ENCODE results near the gene PPIL6.

Gene PPIL6

DNA sequence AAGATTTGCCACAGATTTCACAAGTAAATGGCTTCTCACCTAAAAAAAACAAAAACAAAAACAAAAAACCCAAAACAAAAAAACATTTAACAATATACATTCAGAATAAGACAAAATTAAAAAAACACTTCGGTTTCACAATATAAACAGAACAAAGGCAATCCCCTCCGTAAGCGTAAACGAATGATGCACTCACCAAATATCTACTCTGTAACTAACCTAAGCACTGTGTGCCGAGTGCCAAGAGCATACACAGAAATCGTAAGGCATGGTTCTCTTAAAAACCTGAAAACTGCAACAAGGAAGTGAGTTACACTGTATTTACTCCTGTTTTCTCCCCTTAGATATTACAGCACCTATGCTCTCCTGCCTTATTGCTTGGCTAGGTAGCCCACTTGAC, 27.3 kb upstream of the PPIL6 start:
- Histone ChIP-seq H3F3A (ENCODE audit: control insufficient read depth, insufficient read depth) (peaks cover 1% of the 10 kb centered on the region; the same call in 1 of the 2 replicates), H4K20me1 (ENCODE audit: control insufficient read depth, insufficient read depth, low read depth, low read length) (no peaks in the 10 kb centered on the region), H3K9me3 (ENCODE audit: control insufficient read depth, insufficient read depth, low read length) (no peaks in the 10 kb centered on the region), H3K36me3 (ENCODE audit: control insufficient read depth, low read length) (peaks cover 97% of the 10 kb centered on the region), H3K9me2 (replicated peaks; ENCODE audit: control insufficient read depth, low read length) (no peaks in the 10 kb centered on the region), H3K27me3 (ENCODE audit: control insufficient read depth, low read length) (no peaks in the 10 kb centered on the region), H3K79me2 (ENCODE audit: control insufficient read depth, low read length) (peaks cover 37% of the 10 kb centered on the region), H3K4me3 (ENCODE audit: low read length) (no peak overlapping the region), H3K27ac (ENCODE audit: low read depth, low read length) (no peak overlapping the region), H3K4me2 (ENCODE audit: low read length) (no peak overlapping the region), H3K4me1 (ENCODE audit: control insufficient read depth, low read length) (peaks cover 5% of the 10 kb centered on the region; the same call in 1 of the 2 replicates)
- no peak for TF ChIP-seq EZH2phosphoT487 (IDR thresholded peaks at IDR 0.05; ENCODE audit: borderline replicate concordance, low read length)
- TF ChIP-seq, protein P1, sequence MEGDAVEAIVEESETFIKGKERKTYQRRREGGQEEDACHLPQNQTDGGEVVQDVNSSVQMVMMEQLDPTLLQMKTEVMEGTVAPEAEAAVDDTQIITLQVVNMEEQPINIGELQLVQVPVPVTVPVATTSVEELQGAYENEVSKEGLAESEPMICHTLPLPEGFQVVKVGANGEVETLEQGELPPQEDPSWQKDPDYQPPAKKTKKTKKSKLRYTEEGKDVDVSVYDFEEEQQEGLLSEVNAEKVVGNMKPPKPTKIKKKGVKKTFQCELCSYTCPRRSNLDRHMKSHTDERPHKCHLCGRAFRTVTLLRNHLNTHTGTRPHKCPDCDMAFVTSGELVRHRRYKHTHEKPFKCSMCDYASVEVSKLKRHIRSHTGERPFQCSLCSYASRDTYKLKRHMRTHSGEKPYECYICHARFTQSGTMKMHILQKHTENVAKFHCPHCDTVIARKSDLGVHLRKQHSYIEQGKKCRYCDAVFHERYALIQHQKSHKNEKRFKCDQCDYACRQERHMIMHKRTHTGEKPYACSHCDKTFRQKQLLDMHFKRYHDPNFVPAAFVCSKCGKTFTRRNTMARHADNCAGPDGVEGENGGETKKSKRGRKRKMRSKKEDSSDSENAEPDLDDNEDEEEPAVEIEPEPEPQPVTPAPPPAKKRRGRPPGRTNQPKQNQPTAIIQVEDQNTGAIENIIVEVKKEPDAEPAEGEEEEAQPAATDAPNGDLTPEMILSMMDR (IDR thresholded peaks at IDR 0.05; ENCODE audit: low read depth, low read length, poor library complexity, severe bottlenecking) = no peak

DNA sequence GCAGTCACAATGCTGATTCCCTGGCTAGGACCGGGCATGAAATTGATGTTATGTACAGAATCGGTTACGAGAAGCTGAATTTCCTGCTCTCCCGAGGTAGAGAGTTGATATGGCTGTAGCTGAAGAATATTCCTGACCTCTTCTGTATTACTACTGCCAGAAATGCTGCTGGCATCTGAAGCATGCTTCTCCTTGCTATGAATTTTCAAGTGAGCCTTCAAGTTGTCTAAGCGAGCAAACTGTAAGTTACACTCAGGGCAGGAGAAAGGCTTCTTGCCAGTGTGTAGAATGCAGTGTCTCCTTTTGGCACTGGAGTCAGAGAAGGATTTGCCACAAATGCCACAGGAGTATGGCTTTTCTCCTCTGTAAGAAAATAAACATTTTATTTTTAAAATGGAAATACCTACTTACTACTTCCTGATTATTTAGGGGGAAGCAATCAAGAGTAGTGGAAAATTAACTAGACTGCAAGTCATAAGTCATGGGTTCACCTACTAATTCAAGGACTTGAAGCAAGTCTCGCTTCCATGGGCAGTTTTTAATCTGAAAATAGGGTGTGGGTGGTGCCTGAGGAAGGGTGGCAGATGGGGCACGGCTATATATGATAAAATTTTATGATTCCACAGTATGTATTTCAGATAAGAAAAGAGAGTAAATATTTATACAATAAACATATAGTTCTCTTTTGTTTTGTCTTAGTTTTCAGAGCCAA, 25.9 kb upstream of the PPIL6 start:
- Histone ChIP-seq H3K27me3 (ENCODE audit: control insufficient read depth, low read length) (no peaks in the 10 kb centered on the region), H3K4me3 (ENCODE audit: low read length) (no peak overlapping the region), H3K9me3 (ENCODE audit: control insufficient read depth, insufficient read depth, low read length) (no peaks in the 10 kb centered on the region), H3K4me2 (ENCODE audit: low read length) (no peak overlapping the region), H3K36me3 (ENCODE audit: control insufficient read depth, low read length) (peaks cover 95% of the 10 kb centered on the region), H3K9me2 (replicated peaks; ENCODE audit: control insufficient read depth, low read length) (no peaks in the 10 kb centered on the region), H3F3A (ENCODE audit: control insufficient read depth, insufficient read depth) (peaks cover 5% of the 10 kb centered on the region; the same call in 1 of the 2 replicates), H3K79me2 (ENCODE audit: control insufficient read depth, low read length) (peaks cover 30% of the 10 kb centered on the region), H3K27ac (ENCODE audit: low read depth, low read length) (no peak overlapping the region), H3K4me1 (ENCODE audit: control insufficient read depth, low read length) (no peaks in the 10 kb centered on the region), H4K20me1 (ENCODE audit: control insufficient read depth, insufficient read depth, low read depth, low read length) (no peaks in the 10 kb centered on the region)
- no peak for TF ChIP-seq EZH2phosphoT487 (IDR thresholded peaks at IDR 0.05; ENCODE audit: borderline replicate concordance, low read length)
- TF ChIP-seq, protein P1 (IDR thresholded peaks at IDR 0.05; ENCODE audit: low read depth, low read length, poor library complexity, severe bottlenecking) = no peak

DNA sequence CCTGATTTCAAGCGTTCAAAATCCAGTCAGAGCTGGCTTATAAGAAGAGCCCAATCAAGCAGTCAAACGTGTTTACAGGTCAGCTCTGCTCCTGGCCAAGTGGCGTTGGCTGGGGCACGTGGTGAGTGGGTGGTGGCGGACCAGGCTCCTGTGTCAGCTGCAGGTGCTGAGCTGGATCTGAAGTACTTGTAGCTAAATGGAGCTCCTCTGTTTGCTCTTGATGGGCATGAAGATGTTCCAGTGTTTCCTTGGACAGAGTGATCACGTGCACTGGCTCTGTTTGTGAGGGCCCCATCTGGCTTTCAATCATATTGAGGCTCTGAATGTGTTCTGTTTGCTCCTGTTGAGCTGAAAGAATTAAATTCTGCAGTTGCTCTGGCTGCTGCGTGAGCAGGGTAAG, 25.3 kb upstream of the PPIL6 start:
- Histone ChIP-seq H3K4me1 (ENCODE audit: control insufficient read depth, low read length) (peaks cover under 1% of the 10 kb centered on the region), H3K4me2 (ENCODE audit: low read length) (no peak overlapping the region), H3K9me2 (replicated peaks; ENCODE audit: control insufficient read depth, low read length) (no peaks in the 10 kb centered on the region), H3K9me3 (ENCODE audit: control insufficient read depth, insufficient read depth, low read length) (no peaks in the 10 kb centered on the region), H3K36me3 (ENCODE audit: control insufficient read depth, low read length) (peaks cover 94% of the 10 kb centered on the region), H3K79me2 (ENCODE audit: control insufficient read depth, low read length) (peaks cover 30% of the 10 kb centered on the region), H3K4me3 (ENCODE audit: low read length) (no peak overlapping the region), H3K27ac (ENCODE audit: low read depth, low read length) (no peak overlapping the region), H3K27me3 (ENCODE audit: control insufficient read depth, low read length) (no peaks in the 10 kb centered on the region), H3F3A (ENCODE audit: control insufficient read depth, insufficient read depth) (peaks cover 7% of the 10 kb centered on the region), H4K20me1 (ENCODE audit: control insufficient read depth, insufficient read depth, low read depth, low read length) (no peaks in the 10 kb centered on the region)
- TF ChIP-seq, protein P1 (IDR thresholded peaks at IDR 0.05; ENCODE audit: low read depth, low read length, poor library complexity, severe bottlenecking) = no peak
- TF ChIP-seq EZH2phosphoT487 (IDR thresholded peaks at IDR 0.05; ENCODE audit: borderline replicate concordance, low read length) = no peak

Data from DOHH2 (cell line).